Stimulated activated CD4-positive, alpha-beta T cell treated with anti-CD3 and anti-CD28 coated beads, Interleukin-1b, Interleukin-23, amount 100 ng/mL, for 1 hour (primary cell): ENCODE data around the gene FCGBP.
"Not testable (repeated sequence)": the region's sequence is repeated elsewhere in the genome, so short reads cannot be mapped to it uniquely, and the experiment has no call there.

Experiments used
- DNase-seq, 2 donors: peaks; one replicate each; pipeline ENCODE4 v3.0.0-alpha.2; 2020; ENCODE audit warnings: low read depth in 2 of 2

The FCGBP gene

DNA sequence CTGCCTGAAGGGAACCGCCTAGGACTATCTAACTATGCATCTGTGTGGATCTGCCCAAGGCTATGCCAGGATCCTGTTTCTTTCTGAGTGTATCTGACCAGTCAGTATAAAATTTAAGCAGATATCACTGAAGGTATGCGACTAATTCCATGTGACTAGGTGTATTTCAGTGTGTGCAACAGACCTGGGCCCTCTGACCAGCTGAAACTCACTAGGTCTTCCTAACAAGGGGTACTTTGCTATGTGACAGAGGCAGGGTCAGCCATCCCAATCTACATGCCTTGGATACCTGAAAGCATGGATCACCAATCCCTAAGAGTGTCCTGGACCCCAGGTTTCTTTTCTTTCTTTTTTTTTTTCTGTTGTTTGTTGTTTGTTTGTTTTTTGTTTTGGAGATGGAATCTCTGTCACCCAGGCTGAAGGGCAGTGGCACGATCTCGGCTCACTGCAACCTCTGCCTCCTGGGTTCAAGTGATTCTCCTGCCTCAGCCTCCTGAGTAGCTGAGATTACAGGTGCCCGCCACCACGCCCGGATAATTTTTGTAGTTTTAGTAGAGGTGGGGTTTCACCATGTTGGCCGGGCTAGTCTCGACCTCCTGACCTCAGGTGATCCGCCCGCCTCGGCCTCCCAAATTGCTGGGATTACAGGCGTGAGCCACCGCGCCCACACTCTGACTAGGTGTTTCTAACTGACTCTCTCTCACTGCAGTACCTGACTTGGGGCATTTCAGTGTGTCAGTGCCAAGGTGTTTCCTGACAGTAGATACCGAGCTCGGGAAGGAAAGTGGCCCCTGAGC is 43.5 kb downstream of the FCGBP start:
- DNase-seq: no peak

GRCh38 chr19:39889872-39890754 is 44.3 kb downstream of the FCGBP start:
- DNase-seq: not testable (repeated sequence)

- not testable (repeated sequence) for DNase-seq
Measured at GRCh38 chr19:39887456-39887951, 46.9 kb downstream of the FCGBP start.

DNA sequence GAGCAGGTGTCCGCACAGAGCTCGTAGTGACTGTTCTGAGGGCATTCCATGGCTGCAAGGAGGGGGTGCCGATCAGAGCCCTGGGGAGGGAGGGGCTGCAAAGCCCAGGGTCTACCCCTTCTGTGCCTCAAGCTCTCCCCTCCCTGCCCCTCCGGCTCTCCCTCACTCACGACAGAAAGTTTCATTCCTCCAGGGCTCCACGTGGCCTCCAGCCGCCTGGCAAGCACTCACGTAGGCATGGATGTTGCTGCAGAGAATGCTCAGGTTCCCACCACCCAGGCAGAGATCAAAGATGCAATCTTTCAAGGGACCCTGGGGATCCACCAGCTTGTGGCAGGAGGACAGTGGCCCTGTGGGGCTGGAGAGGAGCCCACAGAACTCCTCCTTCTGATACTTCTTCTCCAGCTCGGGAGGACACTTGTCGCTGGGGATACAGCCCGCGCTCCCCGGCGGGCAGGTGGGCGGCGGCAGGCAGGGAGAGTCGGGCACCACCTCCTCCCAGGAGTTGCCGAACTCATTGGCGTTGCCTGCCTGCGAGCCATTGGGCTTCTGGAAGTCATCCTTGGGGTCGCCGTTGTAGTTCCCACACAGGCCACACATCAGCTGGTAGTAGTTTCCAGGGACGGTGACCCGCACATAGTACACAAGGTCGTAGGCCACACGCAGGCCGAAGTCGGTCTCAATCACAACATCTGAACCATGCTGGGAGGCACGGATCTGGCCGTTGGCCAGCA is 48.4 kb downstream of the FCGBP start:
- not testable (repeated sequence) for DNase-seq

- not testable (repeated sequence) for DNase-seq
Measured at GRCh38 chr19:39884721-39885120, 49.7 kb downstream of the FCGBP start.
